K562 (cell line): Measurements from ENCODE around the gene SOX12. TPM values are rescaled to one million over a fixed set of nuclear protein-coding genes. Genes with fewer than 3 reads are reported as not detected.
A peak's percentile ranks its signal among the peaks of the same experiment; 100 is the strongest.

Experiments used
- ADNP ChIP-seq: fragments of 200-800 bp; sonication (Bioruptor generic); IDR thresholded peaks from 2 replicates; pipeline ENCODE4 v1.6.1; 2016; ENCODE audit warnings: missing genetic modification characterization, missing compliant biosample characterization
- ARHGAP35 ChIP-seq: fragments of 450-650 bp; IDR thresholded peaks from 2 replicates; pipeline ENCODE4 v1.6.1; 2018; ENCODE audit not compliant: partially characterized antibody
- CEBPB ChIP-seq: fragments of 450-650 bp; IDR thresholded peaks from 2 replicates; pipeline ENCODE4 v1.6.1; 2016; ENCODE audit warnings: missing genetic modification characterization, missing compliant biosample characterization
- CHD2 ChIP-seq: IDR thresholded peaks from 2 replicates; pipeline ENCODE4 v1.6.1; 2011; ENCODE audit warnings: low read depth, low read length
- CLOCK ChIP-seq: fragments of 250-450 bp; sonication (Bioruptor Pico); IDR thresholded peaks from 2 replicates; pipeline ENCODE4 v1.4.0; 2020; ENCODE audit warnings: mild to moderate bottlenecking, moderate library complexity, borderline replicate concordance
- CTBP1 ChIP-seq: fragments of 450-650 bp; IDR thresholded peaks from 2 replicates; pipeline ENCODE4 v1.6.1; 2016; ENCODE audit warnings: borderline replicate concordance
- DDX20 ChIP-seq: fragments of 450-650 bp; IDR thresholded peaks from 2 replicates; pipeline ENCODE4 v1.6.1; 2016; ENCODE audit warnings: missing genetic modification characterization, low read depth, mild to moderate bottlenecking, missing compliant biosample characterization, moderate library complexity
- HEY1 ChIP-seq: fragments of 250-450 bp; sonication (Bioruptor Pico); IDR thresholded peaks from 2 replicates; pipeline ENCODE4 v1.5.0; 2020; ENCODE audit warnings: mild to moderate bottlenecking, moderate library complexity, borderline replicate concordance
- HOXB6 ChIP-seq: fragments of 250-450 bp; sonication (Bioruptor Pico); IDR thresholded peaks from 2 replicates; pipeline ENCODE4 v1.5.1; 2022; ENCODE audit warnings: mild to moderate bottlenecking, borderline replicate concordance
- HSF4 ChIP-seq: fragments of 250-450 bp; sonication (Bioruptor Pico); IDR thresholded peaks from 2 replicates; pipeline ENCODE4 v2.1.2; 2022; ENCODE audit warnings: mild to moderate bottlenecking, moderate library complexity, borderline replicate concordance
- KDM4B ChIP-seq, 2 experiments: fragments of 450-650 bp in 1 of 2; sonication (generic) in 1 of 2; IDR thresholded peaks; 2 replicates each; pipeline ENCODE4 v1.6.1; 2016 to 2017; ENCODE audit warnings: borderline replicate concordance in 2 of 2, antibody characterized with exemption in 1 of 2, low read depth in 1 of 2, mild to moderate bottlenecking in 1 of 2
- MAZ ChIP-seq, 2 experiments: fragments of 450-650 bp in 1 of 2; sonication (generic) in 1 of 2; formaldehyde crosslinking; IDR thresholded peaks in 1 of 2; conservative IDR thresholded peaks in 1 of 2; 2 replicates each; pipeline versions ENCODE4 v1.4.0 to v1.5.0; 2020; ENCODE audit warnings: mild to moderate bottlenecking in 1 of 2, missing genetic modification reagents in 1 of 2
- MCM2 ChIP-seq: fragments of 450-650 bp; IDR thresholded peaks from 2 replicates; pipeline ENCODE4 v1.6.1; 2017; ENCODE audit warnings: low read depth, mild to moderate bottlenecking
- NCOA2 ChIP-seq, 2 experiments: fragments of 450-650 bp; IDR thresholded peaks; 2 replicates each; pipeline ENCODE4 v1.6.1; 2018; ENCODE audit warnings: mild to moderate bottlenecking in 2 of 2, moderate library complexity in 1 of 2; ENCODE audit not compliant: partially characterized antibody in 2 of 2
- NCOR1 ChIP-seq: fragments of 450-650 bp; IDR thresholded peaks from 2 replicates; pipeline ENCODE4 v1.6.1; 2016; ENCODE audit warnings: mild to moderate bottlenecking, moderate library complexity
- NFATC3 ChIP-seq: fragments of 450-650 bp; IDR thresholded peaks from 2 replicates; pipeline ENCODE4 v1.6.1; 2017; ENCODE audit warnings: mild to moderate bottlenecking
- NUFIP1 ChIP-seq: fragments of 450-650 bp; IDR thresholded peaks from 2 replicates; pipeline ENCODE4 v1.6.1; 2018; ENCODE audit not compliant: partially characterized antibody
- POLR2G ChIP-seq: fragments of 200-400 bp; formaldehyde crosslinking; IDR thresholded peaks from 2 replicates; pipeline ENCODE4 v1.6.1; 2017; ENCODE audit warnings: low read depth, mild to moderate bottlenecking, antibody characterized with exemption, low read length, moderate library complexity
- SIN3B ChIP-seq: fragments of 450-650 bp; IDR thresholded peaks from 2 replicates; pipeline ENCODE4 v1.6.1; 2017; ENCODE audit warnings: low read depth, mild to moderate bottlenecking, moderate library complexity
- SMAD3 ChIP-seq: fragments of 450-650 bp; formaldehyde crosslinking; conservative IDR thresholded peaks from 2 replicates; pipeline ENCODE4 v1.4.0; 2020; ENCODE audit warnings: mild to moderate bottlenecking
- STAT5B ChIP-seq: fragments of 250-450 bp; sonication (Bioruptor Pico); IDR thresholded peaks from 2 replicates; pipeline ENCODE4 v1.8.0; 2021; ENCODE audit warnings: mild to moderate bottlenecking, inconsistent platforms
- TCF7L2 ChIP-seq: fragments of 150-350 bp; IDR thresholded peaks from 2 replicates; pipeline ENCODE4 v1.6.1; 2016; ENCODE audit warnings: low read depth, mild to moderate bottlenecking, low read length, moderate library complexity
- TEAD1 ChIP-seq, 2 experiments: fragments of 450-650 bp in 1 of 2; sonication (generic) in 1 of 2; formaldehyde crosslinking; IDR thresholded peaks; 2 replicates each; pipeline versions ENCODE4 v1.4.0 to v1.8.0; 2020 to 2022; ENCODE audit warnings: mild to moderate bottlenecking in 2 of 2, missing genetic modification reagents in 1 of 2
- TFAP4 ChIP-seq: sonication (generic); formaldehyde crosslinking; IDR thresholded peaks from 2 replicates; pipeline ENCODE4 v1.8.0; 2022; ENCODE audit warnings: missing genetic modification reagents, mild to moderate bottlenecking, moderate library complexity, borderline replicate concordance
- ZNF23 ChIP-seq: fragments of 250-450 bp; sonication (Bioruptor Pico); IDR thresholded peaks from 2 replicates; pipeline ENCODE4 v1.4.0; 2020; ENCODE audit warnings: mild to moderate bottlenecking
- ZNF436 ChIP-seq: fragments of 250-450, 450-650 bp; sonication (Bioruptor Pico); formaldehyde crosslinking; IDR thresholded peaks from 2 replicates; pipeline ENCODE4 v1.7.0; 2020; ENCODE audit warnings: mild to moderate bottlenecking
- ZNF79 ChIP-seq: fragments of 250-450 bp; sonication (Bioruptor Pico); IDR thresholded peaks from 2 replicates; pipeline ENCODE4 v1.4.0; 2020; ENCODE audit warnings: low read depth, mild to moderate bottlenecking, moderate library complexity
- polyA plus RNA-seq, 8 experiments: library from polyadenylated mRNA; depleted of rRNA in 4 of 8; stranded (reverse) in 5 of 8; unstranded in 3 of 8; fragments of >200 nt; fragmentation: Nextera tagmentation in 2 of 8; fragmentation: Illumina TruSeq in 1 of 8; extraction: Ambion mirVana in 2 of 8; extraction: Trizol in 1 of 8; gene quantifications; 2 replicates each; pipeline versions ENCODE4 v1.2.1 to v1.2.3, GENCODE V29; 2011 to 2014; ENCODE audit warnings: inconsistent platforms in 1 of 8, missing spikeins in 1 of 8
- total RNA-seq, 7 experiments: library from RNA; depleted of rRNA in 6 of 7; stranded (reverse); fragments of >200 nt in 6 of 7; fragmentation: Illumina TruSeq in 2 of 7; extraction: Trizol in 2 of 7; gene quantifications; 2 replicates each; pipeline versions ENCODE4 v1.2.1 to v1.2.3, GENCODE V29; 2011 to 2021; ENCODE audit warnings: low replicate concordance in 1 of 7

Gene SOX12
- total and polyA plus RNA-seq, 9 of the 15 experiments (the other 6 are each of a cell fraction or from before 2014, with no cell fraction given) = 0.42 to 26.3 (median 2.6) TPM

- no peak for TF ChIP-seq ZNF79 (CRISPR knock-in tag)
- no peak for TF ChIP-seq SMAD3 (CRISPR knock-in tag)
- TF ChIP-seq NFATC3 = no peak
- TF ChIP-seq TFAP4 = peak; percentile 52; the same call in 1 of the 2 replicates
- TF ChIP-seq NCOA2 (IDR thresholded peaks at IDR 0.05; ENCODE audit: partially characterized antibody in 2 of 2) = no peak
- TF ChIP-seq DDX20 = no peak
- no peak for TF ChIP-seq CTBP1
- no peak for TF ChIP-seq CHD2
- no peak for TF ChIP-seq CEBPB (tag)
- TF ChIP-seq ZNF436 = no peak
- TF ChIP-seq NUFIP1 = no peak
- no peak for TF ChIP-seq SIN3B
- no peak for TF ChIP-seq ARHGAP35
- TF ChIP-seq CLOCK (CRISPR knock-in tag) = no peak
- peak in 1 of 2 experiments; percentile 29; a peak in 1 of 4 replicates for TF ChIP-seq TEAD1 (CRISPR knock-in tag; IDR thresholded peaks at IDR 0.05)
- no peak for TF ChIP-seq HOXB6
- peak; percentile 16; the same call in 1 of the 2 replicates for TF ChIP-seq POLR2G
- no peak for TF ChIP-seq HEY1 (CRISPR knock-in tag)
- TF ChIP-seq HSF4 (CRISPR knock-in tag) = no peak
- no peak for TF ChIP-seq STAT5B (CRISPR knock-in tag)
- peak in 1 of 2 experiments; percentile 13; a peak in 1 of 4 replicates for TF ChIP-seq KDM4B (IDR thresholded peaks at IDR 0.05; ENCODE audit: borderline replicate concordance in 2 of 2, low read depth in 1 of 2)
- TF ChIP-seq TCF7L2 = no peak
- TF ChIP-seq ZNF23 (CRISPR knock-in tag) = no peak
- TF ChIP-seq ADNP (tag) = no peak
- no peak for TF ChIP-seq NCOR1
- TF ChIP-seq MAZ (CRISPR knock-in tag; conservative IDR thresholded peaks at IDR 0.05 in 1 of 2, IDR thresholded peaks at IDR 0.05 in 1 of 2) = peak in 1 of 2 experiments; percentile 41; a peak in 1 of 4 replicates
- no peak for TF ChIP-seq MCM2
Measured at GRCh38 chr20:297925-298775, 27.2 kb upstream of the SOX12 start (continued).
